Peyer's patch (tissue), 4 donors: ENCODE data around the gene CYP8B1. TPM values are rescaled to one million over a fixed set of nuclear protein-coding genes. Genes with fewer than 3 reads are reported as not detected.
A peak's percentile ranks its signal among the peaks of the same experiment; 100 is the strongest.

Source experiments
- DNase-seq, 3 donors: peaks; one replicate each; pipeline ENCODE4 v3.0.0-alpha.2; 2017 to 2019
- H3K27ac ChIP-seq, 4 donors: fragments of 200-600 bp; sonication (generic); one replicate each; pipeline ENCODE4 v1.5.1; 2016 to 2019
- H3K27me3 ChIP-seq, 2 donors: fragments of 200-600 bp; sonication (generic); one replicate each; pipeline ENCODE4 v1.5.1; 2019
- H3K36me3 ChIP-seq, 3 donors: fragments of 200-600 bp; sonication (generic); one replicate each; pipeline ENCODE4 v1.5.1; 2016 to 2019
- H3K4me1 ChIP-seq, 4 donors: fragments of 200-600 bp; sonication (generic); one replicate each; pipeline ENCODE4 v1.5.1; 2016 to 2019
- H3K4me3 ChIP-seq, 4 donors: fragments of 200-600 bp; sonication (generic); 1 replicate in 3 of 4; 2 replicates in 1 of 4; pipeline ENCODE4 v1.5.1; 2016 to 2019; ENCODE audit warnings: mild to moderate bottlenecking in 1 of 4
- H3K9me3 ChIP-seq, 4 donors: fragments of 200-600 bp; sonication (generic); one replicate each; pipeline ENCODE4 v1.5.1; 2016 to 2019; ENCODE audit warnings: mild to moderate bottlenecking in 1 of 4
- POLR2A ChIP-seq, 2 donors: fragments of 450-650 bp; IDR thresholded peaks; one replicate each; pipeline ENCODE4 v1.5.1; 2017; ENCODE audit warnings: antibody characterized with exemption in 2 of 2, mild to moderate bottlenecking in 2 of 2, moderate library complexity in 2 of 2
- total RNA-seq, 4 donors: library from RNA; depleted of rRNA; stranded (reverse); fragments of >200 nt; gene quantifications; one replicate each; pipeline ENCODE4 v1.1.0, GENCODE V29; 2016
- TF ChIP-seq, protein P1 (sequence below), 6 experiments: fragments of 450-650 bp in 4 of 6; fragments of 200-600 bp in 2 of 6; sonication (generic) in 1 of 6; IDR thresholded peaks; one replicate each; pipeline ENCODE4 v1.5.1; 2017 to 2019; ENCODE audit warnings: antibody characterized with exemption in 6 of 6, mild to moderate bottlenecking in 3 of 6, moderate library complexity in 1 of 6

The CYP8B1 gene
- total RNA-seq, 4 donors from 2014 or later = not detected

DNA sequence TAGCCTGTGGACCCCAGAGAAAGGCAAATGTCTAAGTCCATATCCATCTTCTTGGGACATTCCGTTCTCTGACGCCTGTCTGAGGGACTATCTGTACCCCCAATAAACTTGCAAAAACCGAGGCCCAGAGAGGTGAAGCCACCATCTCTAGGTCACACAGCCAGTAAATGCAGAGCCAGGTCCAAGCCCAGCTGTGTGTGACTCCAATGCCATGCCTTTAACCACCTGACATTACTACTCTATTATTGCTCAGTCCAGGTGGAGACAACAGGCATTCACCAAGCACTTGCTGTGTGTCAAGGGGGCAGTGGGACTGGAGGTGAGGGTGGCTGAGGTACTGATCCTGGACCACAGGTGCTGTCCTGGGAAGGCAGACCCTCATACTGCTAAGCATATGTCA is 25.4 kb downstream of the CYP8B1 start:
- Histone ChIP-seq H3K4me1 (no peaks in the 10 kb centered on the region), H3K36me3 (no peaks in the 10 kb centered on the region), H3K4me3 (no peak overlapping the region), H3K27me3 (no peaks in the 10 kb centered on the region), H3K27ac (no peak overlapping the region), H3K9me3 (no peaks in the 10 kb centered on the region)
- DNase-seq = peak in 1 of 3 donors; percentile 7
- no peak for TF ChIP-seq POLR2A (IDR thresholded peaks at IDR 0.05)
- TF ChIP-seq, protein P1, sequence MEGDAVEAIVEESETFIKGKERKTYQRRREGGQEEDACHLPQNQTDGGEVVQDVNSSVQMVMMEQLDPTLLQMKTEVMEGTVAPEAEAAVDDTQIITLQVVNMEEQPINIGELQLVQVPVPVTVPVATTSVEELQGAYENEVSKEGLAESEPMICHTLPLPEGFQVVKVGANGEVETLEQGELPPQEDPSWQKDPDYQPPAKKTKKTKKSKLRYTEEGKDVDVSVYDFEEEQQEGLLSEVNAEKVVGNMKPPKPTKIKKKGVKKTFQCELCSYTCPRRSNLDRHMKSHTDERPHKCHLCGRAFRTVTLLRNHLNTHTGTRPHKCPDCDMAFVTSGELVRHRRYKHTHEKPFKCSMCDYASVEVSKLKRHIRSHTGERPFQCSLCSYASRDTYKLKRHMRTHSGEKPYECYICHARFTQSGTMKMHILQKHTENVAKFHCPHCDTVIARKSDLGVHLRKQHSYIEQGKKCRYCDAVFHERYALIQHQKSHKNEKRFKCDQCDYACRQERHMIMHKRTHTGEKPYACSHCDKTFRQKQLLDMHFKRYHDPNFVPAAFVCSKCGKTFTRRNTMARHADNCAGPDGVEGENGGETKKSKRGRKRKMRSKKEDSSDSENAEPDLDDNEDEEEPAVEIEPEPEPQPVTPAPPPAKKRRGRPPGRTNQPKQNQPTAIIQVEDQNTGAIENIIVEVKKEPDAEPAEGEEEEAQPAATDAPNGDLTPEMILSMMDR (IDR thresholded peaks at IDR 0.05) = no peak

DNA sequence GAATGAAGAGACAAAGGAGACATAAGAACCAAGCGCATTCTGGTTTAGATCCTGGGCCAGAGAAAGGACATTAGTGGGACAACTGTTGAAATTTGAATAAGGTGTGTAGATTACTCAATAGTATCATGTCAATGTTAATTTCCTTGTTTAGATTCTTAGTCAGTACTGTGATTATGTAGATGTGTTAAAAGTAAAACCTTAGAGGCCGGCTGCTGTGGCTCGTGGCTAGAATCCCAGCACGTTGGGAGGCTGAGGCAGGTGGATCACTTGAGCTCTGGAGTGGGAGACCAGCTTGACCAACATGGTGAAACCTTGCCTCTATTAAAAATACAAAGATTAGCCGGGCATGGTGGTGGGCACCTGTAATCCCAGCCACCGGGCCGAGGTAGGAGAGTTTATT is 26.7 kb downstream of the CYP8B1 start:
- DNase-seq = peak in 1 of 3 donors; percentile 24
- TF ChIP-seq POLR2A (IDR thresholded peaks at IDR 0.05) = no peak
- TF ChIP-seq, protein P1 (IDR thresholded peaks at IDR 0.05) = no peak
- Histone ChIP-seq H3K27ac (no peak overlapping the region), H3K9me3 (no peaks in the 10 kb centered on the region), H3K4me1 (no peaks in the 10 kb centered on the region), H3K4me3 (no peak overlapping the region), H3K36me3 (no peaks in the 10 kb centered on the region), H3K27me3 (no peaks in the 10 kb centered on the region)

DNA sequence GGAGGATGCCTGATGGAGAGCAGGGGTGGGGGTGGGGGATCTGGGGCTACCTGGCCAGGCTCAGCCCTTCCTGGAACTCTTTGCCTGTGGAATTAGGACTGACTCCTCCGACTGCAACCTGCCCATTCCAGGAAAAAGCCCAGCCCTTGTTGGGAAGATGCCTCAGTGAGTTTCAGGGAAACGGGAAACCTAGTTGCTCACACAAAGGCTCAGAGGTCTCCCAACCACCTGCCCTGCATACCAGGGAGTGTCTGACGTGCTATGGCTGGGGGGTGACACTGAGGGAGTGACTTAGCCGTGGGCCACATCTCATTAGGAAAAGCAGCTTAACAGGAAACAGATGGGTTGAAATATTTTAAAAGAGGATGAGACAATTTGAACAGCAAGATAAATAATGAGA is 27.9 kb downstream of the CYP8B1 start:
- Histone ChIP-seq H3K9me3 (no peaks in the 10 kb centered on the region), H3K36me3 (no peaks in the 10 kb centered on the region), H3K27ac (peak overlapping the region; percentile 15 to 67 (median 51)), H3K4me3 (no peak overlapping the region), H3K4me1 (no peaks in the 10 kb centered on the region), H3K27me3 (no peaks in the 10 kb centered on the region)
- DNase-seq = peak in 1 of 3 donors; percentile 50
- TF ChIP-seq POLR2A (IDR thresholded peaks at IDR 0.05) = no peak
- TF ChIP-seq, protein P1 (IDR thresholded peaks at IDR 0.05) = no peak

DNA sequence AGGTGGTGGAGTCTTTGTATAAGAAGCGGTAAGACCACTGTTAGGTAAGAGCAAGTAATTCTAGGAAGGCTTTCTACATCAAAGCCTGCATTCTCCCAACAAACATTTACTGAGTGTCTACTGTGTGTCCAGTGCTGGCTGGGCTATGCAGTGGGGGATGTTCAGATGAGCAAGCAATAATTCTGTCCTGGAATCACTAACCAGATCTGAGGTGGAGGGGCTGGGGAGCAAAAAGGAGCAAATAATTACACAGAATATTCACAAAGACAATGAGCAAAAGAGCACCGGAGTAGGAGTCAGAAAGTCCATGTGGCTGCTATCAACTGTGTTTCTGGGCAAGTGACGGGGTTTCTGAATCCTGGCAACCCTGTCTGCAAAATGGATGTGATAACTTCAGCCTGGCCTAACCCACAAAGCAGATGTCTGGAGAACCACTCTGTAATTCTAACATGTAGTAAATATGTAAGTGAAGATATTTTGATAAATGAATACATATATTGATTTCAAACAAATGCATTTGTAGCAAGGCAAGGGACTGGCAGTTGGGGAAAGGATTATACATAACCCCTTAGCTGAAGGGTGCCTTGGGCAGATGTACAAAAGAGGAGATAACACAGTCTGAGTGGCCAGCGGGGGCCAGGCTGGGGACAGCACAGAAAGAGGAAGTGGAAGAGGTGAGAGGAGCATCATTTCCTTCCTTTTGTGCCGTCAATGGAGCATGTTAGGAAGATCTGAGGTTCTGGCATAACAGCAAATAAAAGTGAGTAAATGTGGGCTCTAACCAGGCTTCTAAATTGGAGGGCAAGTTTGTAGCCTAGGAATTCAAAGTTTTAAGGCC is 28.8 kb downstream of the CYP8B1 start:
- H3K9me3 ChIP-seq = no peaks in the 10 kb centered on the region
- H3K36me3 ChIP-seq = no peaks in the 10 kb centered on the region
- no peaks in the 10 kb centered on the region for H3K4me1 ChIP-seq
- peak overlapping the region; percentile 15 to 67 (median 33) for H3K27ac ChIP-seq
- H3K4me3 ChIP-seq = no peak overlapping the region
- H3K27me3 ChIP-seq = no peaks in the 10 kb centered on the region
- peak in 2 of 3 donors; percentile 78 to 79 for DNase-seq
- TF ChIP-seq, protein P1 (IDR thresholded peaks at IDR 0.05) = no peak
- no peak for TF ChIP-seq POLR2A (IDR thresholded peaks at IDR 0.05)

DNA sequence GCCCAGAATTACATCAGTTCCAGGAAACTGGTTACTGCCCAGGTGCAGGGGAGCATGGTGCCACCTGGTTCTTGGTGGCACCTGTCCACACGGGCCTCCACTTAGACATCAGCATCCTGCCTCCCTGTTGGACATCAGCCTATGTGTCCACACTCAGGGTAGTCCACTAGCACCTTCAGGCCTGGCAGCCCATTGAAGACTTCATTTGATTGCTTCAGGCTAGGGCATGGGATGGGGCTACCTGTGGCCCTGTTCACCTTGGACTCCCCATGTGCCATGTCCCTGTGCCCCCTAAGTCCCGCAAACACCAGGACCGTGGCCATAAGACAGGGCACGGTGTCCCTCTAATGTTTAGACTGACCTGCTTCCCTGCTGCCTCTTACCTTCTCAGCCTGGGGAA is 30.9 kb downstream of the CYP8B1 start:
- peak overlapping the region in 2 of 4 donors; percentile 36 to 45 for H3K27ac ChIP-seq
- no peaks in the 10 kb centered on the region for H3K4me1 ChIP-seq
- no peak for DNase-seq

More for the DNA sequence above, 30.9 kb downstream of the CYP8B1 start:
- no peaks in the 10 kb centered on the region for H3K36me3 ChIP-seq
- H3K27me3 ChIP-seq = no peaks in the 10 kb centered on the region
- H3K4me3 ChIP-seq = no peak overlapping the region
- no peak for TF ChIP-seq POLR2A (IDR thresholded peaks at IDR 0.05)
- TF ChIP-seq, protein P1 (IDR thresholded peaks at IDR 0.05) = no peak
- H3K9me3 ChIP-seq = no peaks in the 10 kb centered on the region
